ENCODE data around the gene RAB31.
"Not testable (repeated sequence)": the region's sequence is repeated elsewhere in the genome, so short reads cannot be mapped to it uniquely, and the experiment has no call there.

RAB31 gene

DNA sequence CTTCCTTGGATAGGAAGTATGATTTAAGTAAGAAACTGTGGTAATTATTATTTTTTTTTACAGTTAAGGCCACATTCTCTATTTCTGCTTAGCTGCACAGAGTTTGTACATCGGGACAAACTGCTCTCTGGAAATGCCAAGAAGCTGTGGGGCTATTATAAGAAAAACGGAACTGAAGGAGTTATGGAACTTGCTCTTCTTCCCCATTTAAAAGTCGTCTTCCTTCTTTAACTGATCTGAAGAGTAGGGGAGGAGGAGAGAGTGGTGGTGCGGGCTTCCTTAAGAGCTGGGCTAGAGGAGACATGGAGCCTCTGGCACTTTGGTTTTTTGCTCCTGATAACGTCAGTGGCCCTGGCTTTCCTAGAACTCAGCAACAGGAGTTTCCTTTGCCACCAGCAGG lies 54.4 kb downstream of the RAB31 start:
- DNase-seq = no peak

DNA sequence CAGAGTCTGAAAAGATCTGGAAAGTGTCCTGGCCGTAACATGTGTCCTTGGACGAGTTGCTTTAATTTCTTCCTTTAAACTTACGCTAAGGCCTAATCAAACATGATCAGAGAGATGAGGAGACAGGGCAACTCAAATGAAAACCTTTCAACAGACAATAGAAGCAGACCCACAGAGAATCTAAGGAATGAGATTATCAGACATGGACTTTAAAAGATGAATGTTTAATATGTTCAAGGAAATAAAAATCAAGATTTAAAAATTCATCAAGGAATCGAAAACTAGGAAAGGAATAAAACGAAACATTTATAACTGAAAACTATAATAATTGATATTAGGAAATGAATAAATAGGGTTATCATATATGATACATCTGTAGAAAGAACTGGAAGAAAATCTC lies 55.1 kb downstream of the RAB31 start:
- no peak for DNase-seq

DNA sequence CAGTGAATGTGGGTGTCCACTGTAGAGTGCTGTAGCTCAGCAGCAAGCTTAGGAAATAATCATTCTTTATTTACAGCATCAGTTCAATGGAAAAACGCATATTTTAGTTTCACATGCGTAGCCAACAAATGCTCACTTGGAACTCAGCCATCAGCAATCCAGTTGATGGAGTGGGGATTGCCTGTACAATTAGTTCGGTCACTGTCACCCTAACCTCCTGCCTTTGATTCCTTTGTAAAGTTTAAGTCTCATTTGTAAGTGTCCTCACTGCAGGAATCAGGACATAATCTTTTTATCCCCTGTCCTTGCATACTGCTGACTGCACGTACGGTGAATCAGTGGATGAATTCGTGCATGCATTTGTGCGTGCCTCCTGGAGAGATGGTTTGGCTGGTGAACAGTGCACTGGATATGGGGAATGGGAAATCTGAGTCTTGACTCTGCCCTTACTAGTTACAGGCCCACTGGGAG lies 55.9 kb downstream of the RAB31 start:
- DNase-seq = no peak

DNA sequence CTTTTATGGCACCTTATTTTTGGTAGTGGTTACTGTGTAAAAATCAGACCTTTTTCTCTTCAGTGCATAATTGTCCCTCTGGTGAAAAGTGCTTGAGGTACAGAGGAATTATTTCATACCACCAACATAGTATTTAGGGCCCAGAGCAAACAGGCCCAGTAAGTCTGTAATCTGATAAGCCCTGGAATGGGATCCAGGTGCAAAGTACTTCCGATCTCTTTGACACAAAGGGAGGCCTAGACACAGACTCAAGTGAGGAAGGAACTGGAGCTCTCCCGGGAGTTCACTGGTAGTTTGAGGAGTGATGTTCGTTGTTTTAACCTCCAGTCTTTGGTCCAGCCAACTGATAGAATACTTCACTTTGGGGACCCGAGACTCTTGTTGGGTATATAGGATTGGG lies 57.4 kb downstream of the RAB31 start:
- no peak for DNase-seq

DNA sequence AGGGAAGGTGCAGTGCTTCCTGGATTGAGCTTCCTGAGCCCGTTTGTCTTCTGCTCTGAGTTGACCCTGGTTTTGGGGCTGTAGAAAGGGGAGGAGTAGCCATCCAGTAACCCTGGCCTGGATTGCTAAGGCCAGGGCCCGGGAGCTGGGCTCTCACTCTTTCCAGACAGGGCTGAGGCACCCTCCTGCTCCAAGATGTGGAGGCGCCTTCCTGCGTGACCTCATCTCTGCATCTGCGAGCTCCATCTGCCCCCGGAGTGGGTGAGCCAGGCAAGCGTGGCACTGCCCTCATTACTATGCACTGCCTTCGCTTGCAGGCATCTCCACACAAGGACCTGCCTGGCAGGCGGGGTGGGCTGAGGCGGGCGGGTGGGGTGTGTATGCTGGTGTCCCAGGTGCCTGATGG lies 58.0 kb downstream of the RAB31 start:
- no peak for DNase-seq

DNA sequence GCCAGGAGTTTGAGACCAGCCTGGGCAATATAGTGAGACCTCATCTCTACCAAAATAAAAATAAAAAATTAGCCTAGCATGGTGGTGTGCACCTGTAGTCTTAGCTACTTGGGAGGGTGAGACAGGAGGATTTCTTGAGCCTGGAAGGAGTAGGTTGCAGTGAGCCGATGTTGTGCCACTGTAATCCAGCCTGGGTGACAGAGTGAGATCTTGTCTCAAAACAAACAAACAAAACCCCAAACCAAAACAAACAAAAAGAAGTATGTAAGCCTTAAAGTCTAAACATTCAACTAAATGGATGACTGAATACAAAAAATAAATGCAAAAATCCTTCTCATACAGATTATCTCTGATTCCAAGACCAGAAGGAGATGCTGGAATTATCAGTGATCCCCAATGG lies 58.6 kb downstream of the RAB31 start:
- DNase-seq = no peak

DNA sequence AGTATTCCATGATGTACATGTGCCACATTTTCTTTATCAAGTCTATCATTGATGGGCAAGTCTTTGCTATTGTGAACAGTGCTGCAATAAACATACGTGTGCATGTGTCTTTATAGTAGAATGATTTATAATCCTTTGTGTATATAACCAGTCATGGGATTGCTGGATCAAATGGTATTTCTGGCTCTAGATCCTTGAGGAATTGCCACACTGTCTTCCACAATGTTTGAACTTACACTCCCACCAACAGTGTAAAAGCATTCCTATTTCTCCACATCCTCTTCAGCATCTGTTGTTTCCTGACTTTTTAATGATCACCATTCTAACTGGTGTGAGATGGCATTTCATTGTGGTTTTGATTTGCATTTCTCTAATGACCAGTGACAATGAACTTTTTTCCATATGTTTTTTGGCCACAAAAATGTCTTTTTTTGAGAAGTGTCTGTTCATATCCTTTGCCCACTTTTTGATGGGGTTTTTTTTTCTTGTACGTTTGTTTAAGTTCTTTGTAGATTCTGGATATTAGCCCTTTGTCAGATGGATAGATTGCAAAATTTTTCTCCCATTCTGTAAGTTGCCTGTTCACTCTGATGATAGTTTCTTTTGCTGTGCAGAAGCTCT lies 60.1 kb downstream of the RAB31 start:
- not testable (repeated sequence) for DNase-seq

DNA sequence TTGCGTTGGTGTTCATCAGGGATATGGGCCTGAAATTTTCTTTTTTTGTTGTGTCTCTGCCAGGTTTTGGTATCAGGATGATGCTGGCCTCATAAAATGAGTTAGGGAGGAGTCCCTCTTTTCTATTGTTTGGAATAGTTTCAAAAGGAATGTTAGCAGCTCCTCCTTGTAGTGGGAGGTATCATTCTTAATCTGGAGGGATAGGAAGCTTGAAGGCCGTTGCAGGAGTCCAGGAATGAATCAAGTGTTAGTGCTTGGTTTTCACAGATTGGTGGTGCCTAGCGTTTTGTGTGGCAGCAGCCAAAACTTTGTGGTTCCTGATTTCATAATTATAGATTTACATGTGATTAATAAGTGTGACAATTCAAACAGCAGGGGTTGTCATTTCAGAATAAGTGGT lies 62.0 kb downstream of the RAB31 start:
- not testable (repeated sequence) for DNase-seq

DNA sequence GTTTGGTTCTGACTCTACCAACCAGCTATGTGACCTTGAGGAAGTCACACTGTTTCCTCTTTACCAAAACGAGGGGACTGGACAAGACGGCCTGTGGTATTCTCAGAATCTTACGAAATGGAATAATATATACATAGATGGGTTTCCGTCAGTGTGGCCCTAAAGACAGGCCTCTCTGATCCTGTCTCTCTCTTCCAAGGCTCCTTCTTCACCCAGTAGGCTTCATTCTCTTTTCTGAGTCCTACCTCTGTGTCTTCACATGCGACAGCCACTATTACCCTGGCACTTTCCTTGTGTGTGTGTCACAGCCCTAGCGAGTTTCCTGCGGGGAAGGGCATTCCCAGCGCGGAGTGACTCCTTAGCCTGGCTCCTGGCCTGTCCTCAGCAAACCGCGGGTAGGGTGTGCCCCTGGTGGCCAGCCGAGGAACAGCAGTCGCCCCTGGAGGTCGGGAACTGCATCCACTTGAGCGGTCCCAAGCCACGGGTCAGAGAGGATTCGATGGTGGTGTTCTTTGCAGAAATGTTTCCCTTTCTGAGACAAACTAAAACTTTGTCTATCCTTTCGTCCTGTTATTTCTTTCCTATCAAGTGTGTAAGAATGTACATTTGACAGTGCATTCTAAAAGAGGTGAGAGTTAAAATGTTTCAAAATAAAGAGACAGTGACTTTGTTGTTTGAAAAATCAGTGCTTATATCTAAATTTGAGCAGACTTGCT lies 63.3 kb downstream of the RAB31 start:
- DNase-seq = no peak

DNA sequence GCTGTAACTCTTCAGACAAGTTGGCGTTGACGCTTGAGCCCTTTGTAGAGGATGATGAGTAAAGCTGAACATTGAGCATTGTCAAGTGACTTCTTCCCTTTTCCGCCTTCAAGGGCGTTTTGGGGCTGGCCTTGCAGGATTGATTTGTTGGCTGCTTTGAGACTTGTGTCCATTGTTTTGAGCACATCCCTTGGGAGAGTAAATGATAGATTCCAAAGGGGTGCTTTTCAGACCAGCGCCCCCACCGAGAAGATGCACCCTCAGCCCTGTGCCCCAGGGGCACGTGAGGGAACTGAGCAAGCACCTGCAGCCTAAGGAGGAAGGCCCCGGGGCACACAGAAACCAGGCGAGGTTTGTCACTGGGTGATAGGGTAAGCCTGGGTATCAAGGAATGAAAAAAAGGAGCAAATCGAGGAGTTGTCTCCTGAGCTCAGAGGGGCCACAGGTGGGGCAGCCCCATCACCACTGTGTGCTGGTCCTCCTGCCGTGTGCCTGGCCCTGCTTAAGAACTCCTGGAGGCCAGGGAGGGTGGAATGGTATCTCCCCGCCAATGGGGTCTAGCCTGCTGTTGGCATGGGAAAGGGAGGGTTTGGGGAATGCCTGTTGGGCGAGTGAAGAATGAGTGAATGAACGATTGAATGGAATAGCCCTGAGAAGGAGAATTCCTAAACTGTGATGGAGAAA lies 64.0 kb downstream of the RAB31 start:
- no peak for DNase-seq

DNA sequence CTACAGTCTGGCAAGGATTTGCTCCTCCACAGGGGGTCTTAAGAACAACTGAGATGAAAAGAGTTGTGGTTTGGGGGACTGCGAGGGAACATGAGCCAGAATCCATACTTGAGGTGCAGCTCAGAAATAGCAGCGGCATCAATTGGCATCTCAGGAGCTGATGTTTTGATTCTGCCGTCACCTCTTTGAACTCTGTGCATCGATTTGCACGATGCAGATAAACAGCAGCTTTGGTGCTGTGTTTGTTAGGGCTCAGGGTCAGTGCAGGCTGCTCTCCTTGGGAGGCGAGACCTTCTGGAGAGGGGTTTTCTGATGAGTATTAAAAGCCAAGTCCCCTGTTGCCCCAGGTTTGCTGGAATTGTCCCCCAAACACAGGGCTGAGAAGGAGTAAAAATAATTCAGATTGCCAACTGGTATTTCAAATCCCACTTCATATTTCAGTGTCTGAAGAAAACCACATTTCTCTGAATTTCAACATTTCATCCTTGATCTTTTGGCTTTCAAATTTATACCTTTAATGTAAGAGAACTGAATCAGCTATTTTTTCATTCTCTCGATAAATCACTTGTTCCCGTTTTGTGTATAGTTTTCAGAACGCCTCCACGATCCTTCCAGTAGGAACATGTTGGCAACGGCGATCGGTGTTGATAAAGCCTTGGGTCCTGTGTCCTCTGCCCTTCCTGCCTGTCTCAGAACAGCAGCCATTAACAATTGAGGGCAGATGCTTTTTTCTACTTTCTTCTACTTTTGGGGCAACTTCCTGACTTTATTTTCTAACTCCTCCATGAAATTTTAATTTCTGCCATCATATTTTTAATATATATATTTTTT lies 65.0 kb downstream of the RAB31 start:
- DNase-seq = no peak

DNA sequence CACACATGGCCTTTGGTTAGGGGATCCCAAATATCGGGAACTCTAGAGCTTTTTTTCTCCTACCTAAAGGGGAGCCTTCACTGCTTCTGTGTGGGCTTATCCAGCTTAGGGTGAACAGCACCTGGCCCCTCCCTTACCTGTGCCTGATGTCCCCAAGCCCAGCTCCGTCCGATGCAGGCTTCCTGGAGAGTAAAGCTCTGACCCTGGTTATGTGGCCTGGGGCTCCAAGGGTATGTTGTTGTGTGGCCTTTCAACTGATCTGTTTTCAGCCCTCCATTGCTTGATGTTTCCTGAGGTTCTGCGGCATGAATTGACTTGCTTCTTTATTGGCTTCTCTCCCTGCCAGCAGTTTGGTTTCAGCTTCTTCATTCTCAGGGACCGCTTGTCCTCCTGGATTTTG lies 66.0 kb downstream of the RAB31 start:
- DNase-seq = no peak

DNA sequence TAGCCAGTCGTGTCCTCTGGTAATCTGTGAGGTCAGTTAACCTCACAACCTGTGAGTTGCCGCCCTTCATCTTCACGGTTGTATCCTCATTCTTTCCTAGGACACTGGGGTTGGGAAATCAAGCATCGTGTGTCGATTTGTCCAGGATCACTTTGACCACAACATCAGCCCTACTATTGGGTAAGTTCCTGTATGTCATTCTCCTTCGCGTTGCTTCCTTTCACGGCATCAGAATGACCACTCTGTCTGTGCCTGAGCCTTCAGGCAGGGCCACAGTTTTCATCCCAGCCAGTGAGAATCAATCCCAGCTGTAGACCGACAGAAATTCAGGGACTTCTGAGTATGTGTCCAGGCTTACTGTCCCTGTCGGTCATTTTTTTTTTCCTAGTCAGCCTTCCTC lies 67.1 kb downstream of the RAB31 start:
- no peak for DNase-seq

DNA sequence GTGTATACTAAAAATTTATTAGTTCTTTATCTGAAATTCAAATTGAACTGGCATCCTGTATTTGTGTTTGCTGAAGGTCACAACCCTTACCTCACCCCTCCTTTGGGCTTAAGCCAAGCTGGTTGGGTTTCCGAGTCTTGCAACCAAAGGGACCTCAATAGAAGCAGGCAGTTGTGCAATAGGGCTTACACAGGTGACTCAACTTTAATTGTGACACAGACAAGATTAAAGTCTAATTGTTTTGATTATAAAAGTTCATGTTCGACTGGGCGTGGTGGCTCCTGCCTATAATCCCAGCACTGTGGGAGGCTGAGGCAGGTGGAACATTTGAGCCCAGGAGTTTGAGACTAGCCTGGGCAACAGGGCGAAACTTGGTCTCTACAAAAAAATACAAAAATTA lies 71.5 kb downstream of the RAB31 start:
- DNase-seq = no peak

DNA sequence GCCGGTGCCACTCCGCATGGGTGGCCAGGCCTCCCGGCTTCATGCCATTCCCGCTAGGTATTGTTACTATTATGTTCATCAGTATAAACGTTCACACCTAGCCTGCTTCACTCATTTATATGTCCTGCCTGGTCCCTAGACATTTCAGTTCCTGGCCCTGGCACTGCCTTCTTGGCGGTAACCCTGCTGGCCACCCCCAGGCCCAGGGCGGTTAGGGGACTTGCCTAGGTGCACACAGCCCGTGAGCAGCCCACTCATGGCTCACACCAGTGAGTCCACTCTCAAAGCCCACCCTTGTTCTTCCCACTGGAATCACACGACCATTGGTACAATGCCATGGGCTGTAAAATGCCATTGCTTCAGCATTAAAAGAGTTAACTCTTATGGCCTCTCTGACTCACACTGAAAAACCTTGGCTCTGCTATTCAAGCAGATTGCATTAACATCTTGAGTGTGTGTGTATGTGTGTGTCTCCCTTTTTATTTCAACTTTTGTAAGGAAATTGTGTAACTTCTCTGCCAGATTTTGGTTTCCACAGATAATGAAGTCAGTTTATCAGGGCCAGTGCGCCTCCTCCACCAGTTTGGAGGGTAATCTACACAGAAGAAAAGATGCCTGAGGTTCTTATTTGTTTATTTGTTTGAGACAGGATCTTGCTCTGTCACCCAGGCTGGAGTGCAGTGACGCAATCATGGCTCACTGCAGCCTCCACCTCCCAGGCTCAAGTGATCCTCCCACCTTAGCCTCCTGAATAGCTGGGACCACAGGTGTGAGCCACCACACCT lies 74.2 kb downstream of the RAB31 start:
- no peak for DNase-seq

DNA sequence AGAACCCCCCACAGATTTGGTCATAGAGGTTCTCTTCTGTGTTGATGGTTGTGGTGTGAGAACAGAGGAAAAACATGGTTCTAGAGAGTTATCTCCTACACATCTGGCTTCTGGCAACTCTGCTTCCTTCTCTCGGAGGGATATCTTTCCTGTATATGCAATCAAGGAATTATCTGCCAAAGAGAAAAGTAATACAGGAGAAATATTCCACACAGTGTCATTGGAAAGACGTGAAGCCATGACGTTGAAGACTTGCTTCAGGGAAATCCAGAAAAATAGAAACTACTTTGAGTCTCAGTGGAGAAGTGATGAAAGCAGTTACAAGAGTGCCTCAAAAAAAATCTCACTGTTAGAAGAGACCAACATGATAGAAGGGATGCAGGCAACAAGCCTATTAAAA lies 78.5 kb downstream of the RAB31 start:
- DNase-seq = no peak

DNA sequence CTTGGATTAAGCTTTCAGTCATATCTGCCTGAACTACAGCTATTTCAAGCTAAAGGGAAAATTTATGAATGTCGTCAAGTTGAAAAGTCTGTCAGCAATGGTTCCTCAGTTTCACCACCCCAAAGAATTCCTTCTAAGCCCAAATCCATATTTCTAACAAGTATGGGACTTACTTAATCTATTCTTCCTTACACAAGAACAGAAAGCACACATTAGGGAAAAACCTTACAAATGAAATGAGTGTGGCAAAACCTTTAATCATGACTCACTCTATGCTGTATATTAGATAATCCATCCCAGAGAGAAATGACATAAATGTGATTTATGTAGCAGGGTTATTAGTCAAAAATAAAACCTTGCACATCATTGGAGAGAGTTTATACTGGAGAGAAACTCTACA lies 78.9 kb downstream of the RAB31 start:
- DNase-seq = no peak

DNA sequence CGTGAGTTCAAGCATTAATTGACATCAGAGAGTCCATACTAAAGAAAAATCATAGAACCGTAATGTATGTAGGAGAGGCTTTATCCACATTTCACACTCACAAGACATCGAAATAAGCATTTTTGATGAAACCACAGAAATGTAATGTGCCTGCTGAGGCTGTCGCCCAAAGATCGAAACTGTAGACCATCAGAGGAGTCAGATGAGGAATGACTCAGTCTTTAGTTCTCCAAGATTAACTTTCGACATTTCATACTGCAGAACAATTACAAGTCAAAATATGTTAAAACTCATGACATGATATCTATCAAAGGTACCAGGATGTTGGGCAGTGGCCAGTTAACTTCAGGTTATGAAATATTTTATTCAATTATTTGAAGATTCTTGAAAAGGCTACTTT lies 79.6 kb downstream of the RAB31 start:
- no peak for DNase-seq

DNA sequence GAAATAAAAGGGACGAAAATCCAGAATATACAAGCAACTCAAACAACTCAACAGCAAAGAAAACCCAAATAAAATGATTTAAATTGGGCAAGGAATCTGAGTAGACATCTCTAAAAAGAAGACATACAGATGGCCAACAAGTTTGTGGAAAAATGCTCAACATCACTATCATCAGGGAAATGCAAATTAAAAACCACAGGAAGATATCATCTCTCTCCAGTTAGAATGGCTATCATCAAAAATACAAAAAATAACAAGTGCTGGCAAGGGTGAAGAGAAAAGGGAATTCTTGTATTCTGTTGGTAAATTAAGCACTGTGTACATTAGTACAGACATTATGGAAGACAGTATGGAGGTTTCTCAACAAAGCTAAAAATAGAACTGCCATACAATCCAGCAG lies 80.0 kb downstream of the RAB31 start:
- no peak for DNase-seq

DNA sequence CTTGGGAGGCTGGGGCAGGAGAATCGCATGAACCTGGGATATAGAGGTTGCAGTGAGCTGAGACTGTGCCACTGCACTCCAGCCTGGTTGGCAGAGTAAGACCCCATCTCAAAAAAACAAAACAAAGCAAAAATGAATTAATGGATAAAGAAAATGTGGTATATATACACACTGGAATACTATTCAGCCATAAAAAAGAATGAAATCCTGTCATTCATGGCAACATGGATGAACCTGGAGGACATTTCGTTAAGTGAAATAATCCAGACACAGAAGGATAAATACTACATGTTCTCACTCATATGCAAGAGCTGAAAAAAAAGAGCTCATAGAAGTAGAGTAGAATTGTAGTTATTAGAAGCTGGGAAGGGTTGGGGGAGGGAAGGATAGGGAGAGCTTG lies 80.8 kb downstream of the RAB31 start:
- DNase-seq = no peak

DNA sequence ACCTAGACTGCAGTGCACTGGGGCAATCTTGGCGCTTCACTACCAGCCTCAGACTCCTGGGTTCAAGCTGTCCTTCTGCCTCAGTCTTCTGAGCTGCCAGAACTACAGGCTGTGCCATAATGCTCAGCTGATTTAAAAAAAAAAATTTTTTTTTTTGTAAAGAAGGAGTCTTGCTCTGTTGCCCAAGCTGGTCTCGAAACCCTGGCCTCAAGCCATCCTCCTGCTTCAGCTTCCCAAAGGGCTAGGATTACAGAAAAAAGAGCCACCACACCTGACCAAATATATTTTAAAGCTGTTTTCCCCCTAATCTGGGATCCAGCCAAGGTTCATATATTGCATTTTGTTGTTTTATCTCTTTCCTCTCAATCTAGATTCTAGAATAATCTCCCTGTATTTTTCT lies 82.2 kb downstream of the RAB31 start:
- DNase-seq = no peak

DNA sequence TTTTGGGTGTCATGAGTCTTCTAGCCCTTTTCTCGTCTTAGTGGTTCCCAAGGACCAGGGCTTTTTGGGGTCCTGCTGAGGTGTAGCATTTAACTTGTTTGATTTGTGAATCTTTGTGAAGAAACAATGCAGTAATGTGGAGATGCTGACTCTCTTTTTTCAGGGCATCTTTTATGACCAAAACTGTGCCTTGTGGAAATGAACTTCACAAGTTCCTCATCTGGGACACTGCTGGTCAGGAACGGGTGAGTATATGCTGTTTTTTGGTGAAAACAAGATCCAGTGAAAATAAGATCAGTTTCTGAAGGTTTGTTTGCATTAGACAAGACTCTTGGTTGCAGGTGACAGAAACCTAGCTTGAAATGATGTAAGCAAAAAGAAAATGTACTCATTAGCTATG lies 83.9 kb downstream of the RAB31 start:
- no peak for DNase-seq
